Measurements from ENCODE around the gene SOX5.
"Not testable (repeated sequence)": the region's sequence is repeated elsewhere in the genome, so short reads cannot be mapped to it uniquely, and the experiment has no call there.

Gene SOX5

DNA sequence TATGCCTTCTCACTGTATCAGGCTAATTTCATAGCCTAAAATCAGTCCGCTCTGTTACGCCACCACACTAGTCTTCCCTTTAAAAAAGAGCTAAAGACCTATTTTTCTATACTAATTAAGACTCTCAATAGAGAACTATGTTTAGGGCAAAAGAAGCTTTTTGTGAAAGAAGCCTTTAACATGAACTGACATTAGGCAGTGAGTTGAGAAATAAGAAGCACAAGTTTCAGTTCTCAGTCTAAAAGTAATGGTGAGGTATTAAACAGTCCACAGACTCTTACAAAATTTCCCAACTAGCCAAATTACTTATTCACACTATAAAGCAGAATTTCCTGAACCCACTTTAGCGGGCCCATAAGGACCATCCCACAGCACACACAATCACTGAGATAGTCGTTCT lies 93.7 kb downstream of the SOX5 start:
- H3K4me3 ChIP-seq (ENCODE audit: insufficient read depth, low read depth, low read length, poor library complexity, severe bottlenecking) = no peak overlapping the region
- no peaks in the 10 kb centered on the region for H3K36me3 ChIP-seq (ENCODE audit: control insufficient read depth, insufficient read depth, low read length)
- H3K4me1 ChIP-seq (ENCODE audit: control insufficient read depth, insufficient read depth, low read length, poor library complexity, severe bottlenecking) = no peaks in the 10 kb centered on the region
- no peak overlapping the region for H3K27ac ChIP-seq (ENCODE audit: insufficient read depth, low read length, poor library complexity, severe bottlenecking)
- DNase-seq = no peak
- H3K9me3 ChIP-seq (ENCODE audit: control insufficient read depth, low read length) = no peaks in the 10 kb centered on the region
- H3K27me3 ChIP-seq (replicated peaks; ENCODE audit: control insufficient read depth, insufficient read depth, low read length, poor library complexity, severe bottlenecking) = no peaks in the 10 kb centered on the region

DNA sequence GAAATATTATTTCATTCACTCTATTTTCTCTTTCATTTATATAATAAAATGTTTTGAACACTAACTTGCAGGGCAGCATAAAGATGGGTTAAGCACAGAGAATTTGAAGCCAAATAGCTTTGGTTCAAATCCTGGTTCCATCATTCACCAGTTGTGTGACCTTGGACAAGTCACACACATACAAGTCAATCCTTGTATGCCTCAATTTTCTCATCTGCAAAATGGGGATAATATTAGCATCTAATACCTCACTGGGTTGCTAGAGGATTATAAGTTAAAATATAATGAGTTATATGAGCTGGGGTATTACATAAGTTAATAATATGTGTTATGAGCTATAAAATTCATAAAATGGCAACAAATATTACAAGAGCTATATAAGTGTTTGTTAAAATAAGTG lies 94.9 kb downstream of the SOX5 start:
- H3K27ac ChIP-seq (ENCODE audit: insufficient read depth, low read length, poor library complexity, severe bottlenecking) = no peak overlapping the region
- no peaks in the 10 kb centered on the region for H3K36me3 ChIP-seq (ENCODE audit: control insufficient read depth, insufficient read depth, low read length)
- H3K4me1 ChIP-seq (ENCODE audit: control insufficient read depth, insufficient read depth, low read length, poor library complexity, severe bottlenecking) = no peaks in the 10 kb centered on the region
- no peak for DNase-seq
- no peaks in the 10 kb centered on the region for H3K9me3 ChIP-seq (ENCODE audit: control insufficient read depth, low read length)
- H3K27me3 ChIP-seq (replicated peaks; ENCODE audit: control insufficient read depth, insufficient read depth, low read length, poor library complexity, severe bottlenecking) = no peaks in the 10 kb centered on the region
- no peak overlapping the region for H3K4me3 ChIP-seq (ENCODE audit: insufficient read depth, low read depth, low read length, poor library complexity, severe bottlenecking)

DNA sequence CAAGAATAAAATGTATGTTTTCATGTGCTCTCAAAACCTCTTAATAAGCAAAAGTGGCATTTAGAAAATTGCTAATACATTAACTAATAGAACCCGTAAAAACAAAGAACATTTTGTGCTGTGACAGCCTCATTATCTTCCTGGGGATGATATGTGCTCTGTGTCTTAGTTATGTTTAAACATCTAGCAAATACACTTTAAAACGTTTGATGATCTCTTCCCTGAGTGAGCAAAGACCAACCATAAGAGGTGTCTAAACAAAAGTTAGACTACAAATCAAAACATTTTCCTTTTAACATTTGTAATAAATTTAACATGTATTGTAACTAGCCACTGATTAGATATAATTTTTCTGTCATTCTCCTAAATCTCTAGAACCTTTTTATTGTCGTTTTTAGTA lies 95.8 kb downstream of the SOX5 start:
- Histone ChIP-seq H3K4me1 (ENCODE audit: control insufficient read depth, insufficient read depth, low read length, poor library complexity, severe bottlenecking) (no peaks in the 10 kb centered on the region), H3K9me3 (ENCODE audit: control insufficient read depth, low read length) (no peaks in the 10 kb centered on the region), H3K27me3 (replicated peaks; ENCODE audit: control insufficient read depth, insufficient read depth, low read length, poor library complexity, severe bottlenecking) (no peaks in the 10 kb centered on the region), H3K4me3 (ENCODE audit: insufficient read depth, low read depth, low read length, poor library complexity, severe bottlenecking) (no peak overlapping the region), H3K36me3 (ENCODE audit: control insufficient read depth, insufficient read depth, low read length) (no peaks in the 10 kb centered on the region), H3K27ac (ENCODE audit: insufficient read depth, low read length, poor library complexity, severe bottlenecking) (no peak overlapping the region)
- DNase-seq = no peak

DNA sequence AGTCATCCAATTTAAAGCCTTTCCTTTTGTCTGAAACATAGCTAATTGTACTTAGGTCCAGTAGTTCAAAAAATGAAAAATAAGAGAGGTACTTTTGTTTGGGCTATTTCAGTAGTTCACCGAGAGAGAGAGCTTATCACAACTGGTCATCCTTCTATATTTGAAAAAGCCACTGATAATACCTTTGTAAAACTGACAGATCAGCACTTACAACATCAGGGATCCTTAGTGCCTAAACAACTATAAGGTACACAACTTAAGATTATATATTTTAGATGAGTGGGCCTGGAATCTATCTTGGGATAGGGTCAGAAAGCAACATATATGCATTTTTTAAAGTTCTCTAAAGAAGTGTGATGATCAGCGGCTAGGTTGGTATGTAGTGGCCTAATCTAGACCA lies 97.9 kb downstream of the SOX5 start:
- H3K27me3 ChIP-seq (replicated peaks; ENCODE audit: control insufficient read depth, insufficient read depth, low read length, poor library complexity, severe bottlenecking) = no peaks in the 10 kb centered on the region
- no peaks in the 10 kb centered on the region for H3K9me3 ChIP-seq (ENCODE audit: control insufficient read depth, low read length)
- DNase-seq = no peak
- no peak overlapping the region for H3K4me3 ChIP-seq (ENCODE audit: insufficient read depth, low read depth, low read length, poor library complexity, severe bottlenecking)
- H3K4me1 ChIP-seq (ENCODE audit: control insufficient read depth, insufficient read depth, low read length, poor library complexity, severe bottlenecking) = no peaks in the 10 kb centered on the region
- no peaks in the 10 kb centered on the region for H3K36me3 ChIP-seq (ENCODE audit: control insufficient read depth, insufficient read depth, low read length)
- H3K27ac ChIP-seq (ENCODE audit: insufficient read depth, low read length, poor library complexity, severe bottlenecking) = no peak overlapping the region

DNA sequence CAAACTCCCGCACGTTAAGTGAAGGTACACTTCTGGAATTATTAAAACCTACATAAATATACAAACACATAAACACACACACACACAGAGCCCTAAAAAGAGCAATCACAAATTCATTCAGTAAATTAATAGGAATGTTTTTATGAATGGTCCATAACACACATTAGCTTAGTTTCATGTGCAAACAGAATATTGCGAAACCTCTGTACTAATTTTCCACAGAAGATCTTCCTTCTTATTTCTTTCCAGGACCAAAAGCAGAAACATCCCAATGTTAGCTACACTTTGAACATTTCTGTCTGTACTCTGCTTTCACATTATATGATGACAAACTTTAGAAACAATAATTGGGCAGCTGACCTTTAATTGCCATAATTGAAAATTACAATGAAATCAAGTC lies 101.6 kb downstream of the SOX5 start:
- Histone ChIP-seq H3K9me3 (ENCODE audit: control insufficient read depth, low read length) (no peaks in the 10 kb centered on the region), H3K27me3 (replicated peaks; ENCODE audit: control insufficient read depth, insufficient read depth, low read length, poor library complexity, severe bottlenecking) (no peaks in the 10 kb centered on the region), H3K4me3 (ENCODE audit: insufficient read depth, low read depth, low read length, poor library complexity, severe bottlenecking) (no peak overlapping the region), H3K36me3 (ENCODE audit: control insufficient read depth, insufficient read depth, low read length) (no peaks in the 10 kb centered on the region), H3K4me1 (ENCODE audit: control insufficient read depth, insufficient read depth, low read length, poor library complexity, severe bottlenecking) (no peaks in the 10 kb centered on the region), H3K27ac (ENCODE audit: insufficient read depth, low read length, poor library complexity, severe bottlenecking) (no peak overlapping the region)
- DNase-seq = no peak

DNA sequence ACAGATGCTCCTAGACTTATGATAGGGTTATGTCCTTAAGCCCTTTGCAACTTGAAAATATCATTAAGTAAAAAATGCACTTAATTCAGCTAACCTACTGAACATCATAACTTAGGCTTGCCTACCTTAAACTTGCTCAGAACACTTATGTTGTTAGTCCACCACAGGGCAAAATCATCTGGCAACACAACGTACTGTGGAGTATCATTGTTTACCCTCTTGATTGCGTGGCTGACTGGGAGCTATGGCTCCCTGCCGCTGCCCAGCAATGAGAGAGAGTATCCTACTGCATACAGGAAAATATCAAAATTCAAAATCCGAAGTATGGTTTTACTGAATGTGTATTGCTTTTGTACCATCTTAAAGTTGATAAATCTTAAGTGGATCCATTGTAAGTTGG lies 105.5 kb downstream of the SOX5 start:
- Histone ChIP-seq H3K4me1 (ENCODE audit: control insufficient read depth, insufficient read depth, low read length, poor library complexity, severe bottlenecking) (no peaks in the 10 kb centered on the region), H3K4me3 (ENCODE audit: insufficient read depth, low read depth, low read length, poor library complexity, severe bottlenecking) (no peak overlapping the region), H3K27me3 (replicated peaks; ENCODE audit: control insufficient read depth, insufficient read depth, low read length, poor library complexity, severe bottlenecking) (no peaks in the 10 kb centered on the region), H3K9me3 (ENCODE audit: control insufficient read depth, low read length) (no peaks in the 10 kb centered on the region), H3K36me3 (ENCODE audit: control insufficient read depth, insufficient read depth, low read length) (no peaks in the 10 kb centered on the region), H3K27ac (ENCODE audit: insufficient read depth, low read length, poor library complexity, severe bottlenecking) (no peak overlapping the region)
- DNase-seq = no peak

DNA sequence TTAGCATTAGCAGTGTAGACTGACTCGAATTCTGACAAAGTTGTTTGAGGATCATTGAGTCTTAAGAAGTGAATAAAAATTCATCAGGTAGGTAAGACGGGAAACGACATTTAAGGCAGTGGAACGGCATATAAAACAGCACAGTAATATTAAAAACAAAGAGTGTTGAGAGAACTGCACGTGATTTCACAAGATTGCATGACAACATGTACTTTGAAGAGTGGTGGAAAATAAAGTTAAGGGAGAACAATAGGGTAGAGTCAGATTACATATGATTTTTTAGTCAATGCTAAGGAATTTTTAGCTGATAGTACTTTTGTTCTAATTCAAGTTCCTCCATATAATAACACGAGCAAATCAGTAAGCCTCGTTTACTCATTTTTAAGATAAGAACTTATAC lies 115.4 kb downstream of the SOX5 start:
- Histone ChIP-seq H3K4me1 (ENCODE audit: control insufficient read depth, insufficient read depth, low read length, poor library complexity, severe bottlenecking) (no peaks in the 10 kb centered on the region), H3K27ac (ENCODE audit: insufficient read depth, low read length, poor library complexity, severe bottlenecking) (no peak overlapping the region)
- no peak for DNase-seq

DNA sequence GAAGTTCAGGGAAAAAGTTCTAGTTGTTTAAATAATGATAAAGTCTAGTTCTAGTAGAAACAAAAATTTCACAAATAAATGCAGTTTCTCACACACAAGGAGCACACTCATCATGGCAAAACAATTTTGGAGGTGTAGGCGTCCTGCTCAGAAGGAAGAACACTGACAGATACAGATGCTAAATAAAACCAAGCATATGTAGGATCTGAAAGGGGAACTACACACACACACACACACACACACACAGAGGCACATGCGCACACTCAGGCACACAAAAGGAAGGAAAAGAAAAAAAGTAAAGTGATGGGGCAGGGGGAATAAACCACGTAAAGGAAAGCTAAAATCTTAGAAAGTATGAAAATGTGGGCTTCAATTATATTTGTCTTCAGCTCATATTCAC lies 117.7 kb downstream of the SOX5 start:
- H3K4me3 ChIP-seq (ENCODE audit: insufficient read depth, low read depth, low read length, poor library complexity, severe bottlenecking) = no peak overlapping the region
- no peaks in the 10 kb centered on the region for H3K36me3 ChIP-seq (ENCODE audit: control insufficient read depth, insufficient read depth, low read length)
- no peak overlapping the region for H3K27ac ChIP-seq (ENCODE audit: insufficient read depth, low read length, poor library complexity, severe bottlenecking)
- no peaks in the 10 kb centered on the region for H3K4me1 ChIP-seq (ENCODE audit: control insufficient read depth, insufficient read depth, low read length, poor library complexity, severe bottlenecking)
- DNase-seq = no peak
- H3K27me3 ChIP-seq (replicated peaks; ENCODE audit: control insufficient read depth, insufficient read depth, low read length, poor library complexity, severe bottlenecking) = no peaks in the 10 kb centered on the region
- H3K9me3 ChIP-seq (ENCODE audit: control insufficient read depth, low read length) = no peaks in the 10 kb centered on the region

More for the DNA sequence above, 115.4 kb downstream of the SOX5 start:
- H3K36me3 ChIP-seq (ENCODE audit: control insufficient read depth, insufficient read depth, low read length) = no peaks in the 10 kb centered on the region
- H3K4me3 ChIP-seq (ENCODE audit: insufficient read depth, low read depth, low read length, poor library complexity, severe bottlenecking) = no peak overlapping the region
- no peaks in the 10 kb centered on the region for H3K9me3 ChIP-seq (ENCODE audit: control insufficient read depth, low read length)
- no peaks in the 10 kb centered on the region for H3K27me3 ChIP-seq (replicated peaks; ENCODE audit: control insufficient read depth, insufficient read depth, low read length, poor library complexity, severe bottlenecking)

DNA sequence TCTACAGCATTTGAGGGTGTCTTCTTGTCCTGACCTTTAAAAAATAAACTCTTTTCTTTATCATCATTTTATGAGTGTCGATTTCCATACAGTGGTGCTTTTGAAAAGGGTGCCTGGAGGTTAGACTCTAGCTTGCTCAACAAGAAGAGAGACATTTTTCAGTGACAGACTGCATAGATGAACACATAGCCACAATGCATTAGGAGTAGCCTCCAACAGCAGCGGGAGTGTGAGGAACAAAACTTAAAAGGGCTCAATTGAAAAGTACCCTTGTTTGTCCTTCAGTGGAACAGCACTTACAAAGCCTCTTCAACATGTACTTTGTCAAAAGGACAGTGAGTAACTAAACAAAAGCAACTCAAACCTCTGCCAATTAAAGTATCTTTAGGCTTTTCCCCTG lies 119.3 kb downstream of the SOX5 start:
- H3K27me3 ChIP-seq (replicated peaks; ENCODE audit: control insufficient read depth, insufficient read depth, low read length, poor library complexity, severe bottlenecking) = no peaks in the 10 kb centered on the region
- H3K4me3 ChIP-seq (ENCODE audit: insufficient read depth, low read depth, low read length, poor library complexity, severe bottlenecking) = no peak overlapping the region
- H3K36me3 ChIP-seq (ENCODE audit: control insufficient read depth, insufficient read depth, low read length) = no peaks in the 10 kb centered on the region
- H3K9me3 ChIP-seq (ENCODE audit: control insufficient read depth, low read length) = no peaks in the 10 kb centered on the region
- H3K27ac ChIP-seq (ENCODE audit: insufficient read depth, low read length, poor library complexity, severe bottlenecking) = no peak overlapping the region
- no peaks in the 10 kb centered on the region for H3K4me1 ChIP-seq (ENCODE audit: control insufficient read depth, insufficient read depth, low read length, poor library complexity, severe bottlenecking)
- no peak for DNase-seq

DNA sequence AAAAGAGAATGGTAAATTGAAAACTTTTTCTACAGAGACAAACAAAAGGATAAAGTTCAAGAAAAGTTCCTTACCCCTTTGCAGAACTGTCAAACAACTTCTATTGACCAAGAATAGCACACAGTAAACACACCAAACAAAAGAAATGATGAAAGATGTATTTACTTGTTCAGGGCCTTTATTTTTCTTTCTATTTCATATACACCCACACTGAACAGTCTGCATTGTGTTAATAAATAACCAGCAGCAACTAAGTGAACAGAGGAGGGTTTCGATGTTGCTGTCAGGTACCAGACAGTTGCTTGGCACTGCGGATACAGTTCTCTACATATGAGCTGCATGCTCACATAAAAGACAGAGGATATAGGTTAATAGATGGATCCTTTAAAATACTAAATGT lies 122.1 kb downstream of the SOX5 start:
- Histone ChIP-seq H3K9me3 (ENCODE audit: control insufficient read depth, low read length) (no peaks in the 10 kb centered on the region), H3K27me3 (replicated peaks; ENCODE audit: control insufficient read depth, insufficient read depth, low read length, poor library complexity, severe bottlenecking) (no peaks in the 10 kb centered on the region), H3K36me3 (ENCODE audit: control insufficient read depth, insufficient read depth, low read length) (no peaks in the 10 kb centered on the region), H3K27ac (ENCODE audit: insufficient read depth, low read length, poor library complexity, severe bottlenecking) (no peak overlapping the region), H3K4me1 (ENCODE audit: control insufficient read depth, insufficient read depth, low read length, poor library complexity, severe bottlenecking) (no peaks in the 10 kb centered on the region), H3K4me3 (ENCODE audit: insufficient read depth, low read depth, low read length, poor library complexity, severe bottlenecking) (no peak overlapping the region)
- no peak for DNase-seq

DNA sequence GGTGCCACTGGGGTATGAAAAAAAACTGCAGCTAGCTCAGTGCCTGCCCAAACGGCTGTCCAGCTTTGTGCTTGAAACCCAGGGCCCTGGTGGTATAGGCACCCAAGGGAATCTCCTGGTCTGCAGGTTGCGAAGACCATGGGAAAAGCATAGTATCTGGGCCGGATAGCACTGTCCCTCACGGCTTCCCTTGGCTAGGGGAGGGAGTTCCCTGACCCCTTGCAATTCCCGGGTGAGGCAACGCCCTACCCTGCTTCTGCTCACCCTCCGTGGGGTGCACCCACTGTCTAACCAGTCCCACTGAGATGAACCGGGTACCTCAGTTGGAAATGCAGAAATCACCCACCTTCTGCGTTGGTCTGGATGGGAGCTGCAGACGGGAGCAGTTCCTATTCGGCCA lies 124.3 kb downstream of the SOX5 start:
- not testable (repeated sequence) for DNase-seq; H3K27me3 ChIP-seq (replicated peaks; ENCODE audit: control insufficient read depth, insufficient read depth, low read length, poor library complexity, severe bottlenecking); H3K36me3 ChIP-seq (ENCODE audit: control insufficient read depth, insufficient read depth, low read length); H3K4me3 ChIP-seq (ENCODE audit: insufficient read depth, low read depth, low read length, poor library complexity, severe bottlenecking); H3K9me3 ChIP-seq (ENCODE audit: control insufficient read depth, low read length); H3K4me1 ChIP-seq (ENCODE audit: control insufficient read depth, insufficient read depth, low read length, poor library complexity, severe bottlenecking); H3K27ac ChIP-seq (ENCODE audit: insufficient read depth, low read length, poor library complexity, severe bottlenecking)
